Osteoblast (primary cell): ENCODE data around the gene TNPO2. TPM values are rescaled to one million over a fixed set of nuclear protein-coding genes. Genes with fewer than 3 reads are reported as not detected.
"Not testable (repeated sequence)": the region's sequence is repeated elsewhere in the genome, so short reads cannot be mapped to it uniquely, and the experiment has no call there.

Experiments used
- DNase-seq: peaks from one replicate; pipeline ENCODE4 v3.0.0; 2011; ENCODE audit warnings: low spot score, mixed read lengths; ENCODE audit not compliant: insufficient read length; ENCODE audit errors: missing footprints
- H2AFZ ChIP-seq: 2 replicates; pipeline ENCODE4 v1.6.0; 2011; ENCODE audit warnings: mild to moderate bottlenecking, low read length
- H3K27ac ChIP-seq: 2 replicates; pipeline ENCODE4 v1.5.1; 2011; ENCODE audit warnings: mild to moderate bottlenecking, low read depth, low read length, moderate library complexity
- H3K27me3 ChIP-seq: 2 replicates; pipeline ENCODE4 v1.6.0; 2012; ENCODE audit warnings: mild to moderate bottlenecking, control low read depth, inconsistent platforms, low read length, moderate library complexity; ENCODE audit not compliant: insufficient read depth
- H3K36me3 ChIP-seq: 2 replicates; pipeline ENCODE4 v1.5.1; 2011; ENCODE audit warnings: mild to moderate bottlenecking, low read length, control low read depth, moderate library complexity; ENCODE audit not compliant: insufficient read depth
- H3K4me1 ChIP-seq: 2 replicates; pipeline ENCODE4 v1.5.1; 2011; ENCODE audit warnings: mild to moderate bottlenecking, low read length, control low read depth, moderate library complexity; ENCODE audit not compliant: insufficient read depth
- H3K4me2 ChIP-seq: 2 replicates; pipeline ENCODE4 v1.6.0; 2011; ENCODE audit warnings: mild to moderate bottlenecking, low read length; ENCODE audit not compliant: insufficient read depth
- H3K4me3 ChIP-seq: fragments of 200-600 bp; sonication (generic); 3 replicates; pipeline ENCODE4 v1.5.1; 2012; ENCODE audit warnings: mild to moderate bottlenecking, low read length, inconsistent platforms; ENCODE audit not compliant: insufficient read depth
- H3K79me2 ChIP-seq: 2 replicates; pipeline ENCODE4 v1.6.0; 2012; ENCODE audit warnings: mild to moderate bottlenecking, low read length, control low read depth, inconsistent platforms; ENCODE audit not compliant: insufficient read depth
- H3K9me3 ChIP-seq: 2 replicates; pipeline ENCODE4 v1.5.1; 2011; ENCODE audit warnings: low read depth, low read length, control low read depth
- H4K20me1 ChIP-seq: 2 replicates; pipeline ENCODE4 v1.6.0; 2012; ENCODE audit warnings: mild to moderate bottlenecking, low read length, control low read depth; ENCODE audit not compliant: insufficient read depth
- CTCF ChIP-seq: IDR thresholded peaks from 2 replicates; pipeline ENCODE4 v1.5.1; 2011; ENCODE audit warnings: mild to moderate bottlenecking, low read depth, low read length, moderate library complexity; ENCODE audit errors: extremely low read depth
- total RNA-seq: library from RNA; depleted of rRNA; stranded (reverse); fragments of >200 nt; gene quantifications from 2 replicates; pipeline ENCODE4 v1.2.3, GENCODE V29; 2012

The TNPO2 gene
- total RNA-seq, 1 donor: 36.6 TPM

GRCh38 chr19:12687496-12688196 lies 36.1 kb downstream of the TNPO2 start, which contains the start of gene GNG14:
GNG14 (plus strand) TSS chr19:12687998; CDS start chr19:12688049, 51 bp downstream.
- Histone ChIP-seq H3K36me3 (peaks cover under 1% of the 10 kb centered on the region), H3K27ac (no peak within 1 kb of the TSS), H3K79me2 (no peaks in the 10 kb centered on the region), H4K20me1 (no peaks in the 10 kb centered on the region), H3K27me3 (no peaks in the 10 kb centered on the region), H3K9me3 (no peaks in the 10 kb centered on the region), H3K4me3 (no peak within 1 kb of the TSS), H2AFZ (no peak within 1 kb of the TSS), H3K4me2 (no peak within 1 kb of the TSS), H3K4me1 (no peaks in the 10 kb centered on the region)
- no peak for TF ChIP-seq CTCF
- DNase-seq: peak; percentile 30

- H3K36me3 ChIP-seq: no peaks in the 10 kb centered on the region
- H3K9me3 ChIP-seq: no peaks in the 10 kb centered on the region
- TF ChIP-seq CTCF: no peak
- H3K27ac ChIP-seq: no peak overlapping the region
- H2AFZ ChIP-seq: no peak overlapping the region
- H3K4me3 ChIP-seq: no peak overlapping the region
- no peaks in the 10 kb centered on the region for H3K4me1 ChIP-seq
- H4K20me1 ChIP-seq: no peaks in the 10 kb centered on the region
- DNase-seq: no peak
- no peak overlapping the region for H3K4me2 ChIP-seq
- no peaks in the 10 kb centered on the region for H3K79me2 ChIP-seq
- no peaks in the 10 kb centered on the region for H3K27me3 ChIP-seq
Measured at GRCh38 chr19:12685831-12686230, 37.9 kb downstream of the TNPO2 start.

- no peak for TF ChIP-seq CTCF
- H3K79me2 ChIP-seq: peaks cover 12% of the 10 kb centered on the region
- no peaks in the 10 kb centered on the region for H3K27me3 ChIP-seq
- DNase-seq: peak; percentile 99
- peak within 1 kb of the TSS; percentile 86 for H3K4me3 ChIP-seq
- H3K27ac ChIP-seq: peak within 1 kb of the TSS; percentile 90
- H2AFZ ChIP-seq: peak within 1 kb of the TSS; percentile 84
- H3K9me3 ChIP-seq: no peaks in the 10 kb centered on the region
- peaks cover 14% of the 10 kb centered on the region for H4K20me1 ChIP-seq
- peak within 1 kb of the TSS; percentile 90 for H3K4me2 ChIP-seq
- H3K36me3 ChIP-seq: peaks cover 27% of the 10 kb centered on the region
- no peaks in the 10 kb centered on the region for H3K4me1 ChIP-seq
Measured at GRCh38 chr19:12681074-12681987, 42.4 kb downstream of the TNPO2 start, which contains the start of gene DHPS. DHPS (minus strand) TSS chr19:12681880; CDS start chr19:12681766, 114 bp downstream.

DNA sequence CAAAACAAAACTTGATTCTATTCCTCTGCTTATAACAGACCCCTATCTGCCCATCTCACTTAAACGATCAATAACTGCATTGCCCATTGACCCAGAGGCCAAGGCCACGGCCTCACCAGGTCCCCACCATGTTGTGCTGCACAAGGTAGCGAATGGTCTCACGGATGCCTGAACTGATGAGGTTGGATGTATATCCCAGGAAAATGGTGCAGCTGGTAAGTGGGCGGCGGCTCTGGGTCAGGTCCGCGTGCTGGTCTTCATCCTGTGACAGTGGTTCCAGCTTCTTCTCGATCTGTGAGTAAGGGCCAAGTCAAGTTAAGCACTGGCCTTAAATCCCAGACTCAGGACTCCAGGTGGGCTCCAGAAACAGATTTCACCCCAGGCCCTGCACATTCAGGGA lies 43.7 kb downstream of the TNPO2 start:
- DNase-seq: peak; percentile 49
- Histone ChIP-seq H2AFZ (no peak overlapping the region), H3K27ac (no peak overlapping the region), H3K4me3 (no peak overlapping the region), H3K27me3 (no peaks in the 10 kb centered on the region), H3K9me3 (no peaks in the 10 kb centered on the region), H3K79me2 (peaks cover 18% of the 10 kb centered on the region), H3K36me3 (peaks cover 40% of the 10 kb centered on the region), H3K4me1 (no peaks in the 10 kb centered on the region), H4K20me1 (peaks cover 22% of the 10 kb centered on the region), H3K4me2 (no peak overlapping the region)
- no peak for TF ChIP-seq CTCF

- Histone ChIP-seq H3K36me3 (peaks cover 53% of the 10 kb centered on the region), H3K79me2 (peaks cover 21% of the 10 kb centered on the region), H4K20me1 (peaks cover 24% of the 10 kb centered on the region)
- not testable (repeated sequence) for H3K4me1 ChIP-seq, H3K9me3 ChIP-seq, H3K27me3 ChIP-seq, DNase-seq, H3K4me2 ChIP-seq, H2AFZ ChIP-seq, H3K4me3 ChIP-seq, H3K27ac ChIP-seq
Measured at GRCh38 chr19:12678039-12678438, 45.7 kb downstream of the TNPO2 start.
